K562 (cell line): ENCODE results near the gene TRIM40. TPM values are rescaled to one million over a fixed set of nuclear protein-coding genes. Genes with fewer than 3 reads are reported as not detected.

ENCODE experiments used
- FOXK2 ChIP-seq, 2 experiments: fragments of 450-650 bp; IDR thresholded peaks in 1 of 2; conservative IDR thresholded peaks in 1 of 2; 2 replicates each; pipeline ENCODE4 v1.6.1; 2016; ENCODE audit warnings: low read depth in 2 of 2, mild to moderate bottlenecking in 1 of 2
- KHSRP ChIP-seq: fragments of 450-650 bp; IDR thresholded peaks from 2 replicates; pipeline ENCODE4 v1.6.1; 2017
- MLLT1 ChIP-seq, 2 experiments: fragments of 450-650 bp; IDR thresholded peaks; 2 replicates each; pipeline ENCODE4 v1.6.1; 2016
- RCOR1 ChIP-seq, 2 experiments: IDR thresholded peaks; 2 replicates each; pipeline ENCODE4 v1.6.1; 2012; ENCODE audit warnings: low read depth in 2 of 2, low read length in 2 of 2, borderline replicate concordance in 1 of 2, improper control_type of control experiment in 1 of 2
- SMARCE1 ChIP-seq: fragments of 450-650 bp; IDR thresholded peaks from 2 replicates; pipeline ENCODE4 v1.7.1; 2016; ENCODE audit warnings: mild to moderate bottlenecking
- STAG1 ChIP-seq: sonication (generic); formaldehyde crosslinking; IDR thresholded peaks from 2 replicates; pipeline ENCODE4 v1.5.0; 2020; ENCODE audit warnings: missing genetic modification reagents, borderline replicate concordance
- TCFL5 ChIP-seq: fragments of 250-450 bp; sonication (Bioruptor Pico); conservative IDR thresholded peaks from 2 replicates; pipeline ENCODE4 v1.6.1; 2021; ENCODE audit warnings: mild to moderate bottlenecking, moderate library complexity, matching md5 sums
- TRIM25 ChIP-seq: fragments of 450-650 bp; IDR thresholded peaks from 2 replicates; pipeline ENCODE4 v1.7.0; 2016; ENCODE audit warnings: borderline replicate concordance
- ZNF780A ChIP-seq: fragments of 250-450 bp; sonication (Bioruptor Pico); IDR thresholded peaks from 2 replicates; pipeline ENCODE4 v1.5.0; 2021; ENCODE audit warnings: mild to moderate bottlenecking
- polyA plus RNA-seq, 8 experiments: library from polyadenylated mRNA; depleted of rRNA in 4 of 8; stranded (reverse) in 5 of 8; unstranded in 3 of 8; fragments of >200 nt; fragmentation: Nextera tagmentation in 2 of 8; fragmentation: Illumina TruSeq in 1 of 8; extraction: Ambion mirVana in 2 of 8; extraction: Trizol in 1 of 8; gene quantifications; 2 replicates each; pipeline versions ENCODE4 v1.2.1 to v1.2.3, GENCODE V29; 2011 to 2014; ENCODE audit warnings: inconsistent platforms in 1 of 8, missing spikeins in 1 of 8
- total RNA-seq, 7 experiments: library from RNA; depleted of rRNA in 6 of 7; stranded (reverse); fragments of >200 nt in 6 of 7; fragmentation: Illumina TruSeq in 2 of 7; extraction: Trizol in 2 of 7; gene quantifications; 2 replicates each; pipeline versions ENCODE4 v1.2.1 to v1.2.3, GENCODE V29; 2011 to 2021; ENCODE audit warnings: low replicate concordance in 1 of 7
- TF ChIP-seq, protein P1 (sequence below): fragments of 450-650 bp; formaldehyde crosslinking; IDR thresholded peaks from 2 replicates; pipeline ENCODE4 v1.4.0; 2020; ENCODE audit warnings: mild to moderate bottlenecking, moderate library complexity
- TF ChIP-seq, protein P2 (sequence below), 2 experiments: fragments of 450-650 bp; formaldehyde crosslinking in 1 of 2; IDR thresholded peaks; 2 replicates each; pipeline versions ENCODE4 v1.4.0 to v1.6.1; 2014 to 2020; ENCODE audit warnings: mild to moderate bottlenecking in 2 of 2, borderline replicate concordance in 1 of 2, low read depth in 1 of 2

TRIM40 gene
- total and polyA plus RNA-seq, 9 of the 15 experiments (the other 6 are each of a cell fraction or from before 2014, with no cell fraction given), result 0.04 to 0.08 TPM; not detected in 7

- TF ChIP-seq TRIM25, result no peak
- no peak for TF ChIP-seq TCFL5 (CRISPR knock-in tag)
- TF ChIP-seq FOXK2 (conservative IDR thresholded peaks at IDR 0.05 in 1 of 2, IDR thresholded peaks at IDR 0.05 in 1 of 2; ENCODE audit: low read depth in 2 of 2), result 0 out of 4 replicates have a peak, but pooled peaks of 1 of the 2 experiments have one; percentile 15
- TF ChIP-seq MLLT1 (IDR thresholded peaks at IDR 0.05), result peak in 1 of 2 experiments; percentile 94; a peak in 2 of 4 replicates
- 0 out of 2 replicates have a peak, but pooled peaks have one; percentile 24 for TF ChIP-seq SMARCE1
- TF ChIP-seq, protein P1, sequence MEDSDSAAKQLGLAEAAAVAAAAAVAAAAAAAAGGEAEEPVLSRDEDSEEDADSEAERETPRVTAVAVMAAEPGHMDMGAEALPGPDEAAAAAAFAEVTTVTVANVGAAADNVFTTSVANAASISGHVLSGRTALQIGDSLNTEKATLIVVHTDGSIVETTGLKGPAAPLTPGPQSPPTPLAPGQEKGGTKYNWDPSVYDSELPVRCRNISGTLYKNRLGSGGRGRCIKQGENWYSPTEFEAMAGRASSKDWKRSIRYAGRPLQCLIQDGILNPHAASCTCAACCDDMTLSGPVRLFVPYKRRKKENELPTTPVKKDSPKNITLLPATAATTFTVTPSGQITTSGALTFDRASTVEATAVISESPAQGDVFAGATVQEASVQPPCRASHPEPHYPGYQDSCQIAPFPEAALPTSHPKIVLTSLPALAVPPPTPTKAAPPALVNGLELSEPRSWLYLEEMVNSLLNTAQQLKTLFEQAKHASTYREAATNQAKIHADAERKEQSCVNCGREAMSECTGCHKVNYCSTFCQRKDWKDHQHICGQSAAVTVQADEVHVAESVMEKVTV (CRISPR knock-in tag), result peak; percentile 85
- TF ChIP-seq RCOR1 (IDR thresholded peaks at IDR 0.05; ENCODE audit: borderline replicate concordance in 1 of 2, low read depth in 2 of 2, low read length in 2 of 2), result 0 out of 4 replicates have a peak, but pooled peaks of 1 of the 2 experiments have one; percentile 39
- no peak for TF ChIP-seq KHSRP
- TF ChIP-seq, protein P2, sequence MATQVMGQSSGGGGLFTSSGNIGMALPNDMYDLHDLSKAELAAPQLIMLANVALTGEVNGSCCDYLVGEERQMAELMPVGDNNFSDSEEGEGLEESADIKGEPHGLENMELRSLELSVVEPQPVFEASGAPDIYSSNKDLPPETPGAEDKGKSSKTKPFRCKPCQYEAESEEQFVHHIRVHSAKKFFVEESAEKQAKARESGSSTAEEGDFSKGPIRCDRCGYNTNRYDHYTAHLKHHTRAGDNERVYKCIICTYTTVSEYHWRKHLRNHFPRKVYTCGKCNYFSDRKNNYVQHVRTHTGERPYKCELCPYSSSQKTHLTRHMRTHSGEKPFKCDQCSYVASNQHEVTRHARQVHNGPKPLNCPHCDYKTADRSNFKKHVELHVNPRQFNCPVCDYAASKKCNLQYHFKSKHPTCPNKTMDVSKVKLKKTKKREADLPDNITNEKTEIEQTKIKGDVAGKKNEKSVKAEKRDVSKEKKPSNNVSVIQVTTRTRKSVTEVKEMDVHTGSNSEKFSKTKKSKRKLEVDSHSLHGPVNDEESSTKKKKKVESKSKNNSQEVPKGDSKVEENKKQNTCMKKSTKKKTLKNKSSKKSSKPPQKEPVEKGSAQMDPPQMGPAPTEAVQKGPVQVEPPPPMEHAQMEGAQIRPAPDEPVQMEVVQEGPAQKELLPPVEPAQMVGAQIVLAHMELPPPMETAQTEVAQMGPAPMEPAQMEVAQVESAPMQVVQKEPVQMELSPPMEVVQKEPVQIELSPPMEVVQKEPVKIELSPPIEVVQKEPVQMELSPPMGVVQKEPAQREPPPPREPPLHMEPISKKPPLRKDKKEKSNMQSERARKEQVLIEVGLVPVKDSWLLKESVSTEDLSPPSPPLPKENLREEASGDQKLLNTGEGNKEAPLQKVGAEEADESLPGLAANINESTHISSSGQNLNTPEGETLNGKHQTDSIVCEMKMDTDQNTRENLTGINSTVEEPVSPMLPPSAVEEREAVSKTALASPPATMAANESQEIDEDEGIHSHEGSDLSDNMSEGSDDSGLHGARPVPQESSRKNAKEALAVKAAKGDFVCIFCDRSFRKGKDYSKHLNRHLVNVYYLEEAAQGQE (IDR thresholded peaks at IDR 0.05; ENCODE audit: borderline replicate concordance), result peak; percentile 87
- TF ChIP-seq, protein P2 (CRISPR knock-in tag; IDR thresholded peaks at IDR 0.05; ENCODE audit: low read depth), result no peak
- TF ChIP-seq ZNF780A (CRISPR knock-in tag), result no peak
- TF ChIP-seq STAG1 (CRISPR knock-in tag), result no peak; the same call in 1 of the 2 replicates
Observed at GRCh38 chr6:30130887-30131862, 4.8 kb upstream of the TRIM40 start (continued).
